K562 (cell line): ENCODE data around the gene PDPK1. TPM values are rescaled to one million over a fixed set of nuclear protein-coding genes. Genes with fewer than 3 reads are reported as not detected.
A peak's percentile ranks its signal among the peaks of the same experiment; 100 is the strongest.

ENCODE experiments used
- BCOR ChIP-seq: fragments of 450-650 bp; IDR thresholded peaks from 2 replicates; pipeline ENCODE4 v1.6.1; 2016
- CCNT2 ChIP-seq: IDR thresholded peaks from 2 replicates; pipeline ENCODE4 v1.6.1; 2011; ENCODE audit warnings: borderline replicate concordance, low read depth, mild to moderate bottlenecking, moderate library complexity, mixed read lengths, low read length; ENCODE audit not compliant: insufficient read length; ENCODE audit errors: extremely low read depth
- FOXP1 ChIP-seq: sonication (generic); formaldehyde crosslinking; IDR thresholded peaks from 2 replicates; pipeline ENCODE4 v1.8.0; 2022; ENCODE audit warnings: mild to moderate bottlenecking, missing genetic modification reagents
- NFYB ChIP-seq: IDR thresholded peaks from 2 replicates; pipeline ENCODE4 v1.6.1; 2011; ENCODE audit warnings: mild to moderate bottlenecking, moderate library complexity; ENCODE audit not compliant: insufficient read length; ENCODE audit errors: extremely low read depth
- SUPT5H ChIP-seq: fragments of 450-650 bp; IDR thresholded peaks from 2 replicates; pipeline ENCODE4 v1.6.1; 2016
- ZBTB49 ChIP-seq: sonication (generic); formaldehyde crosslinking; IDR thresholded peaks from 2 replicates; pipeline ENCODE4 v1.8.0; 2022; ENCODE audit warnings: missing genetic modification reagents, mild to moderate bottlenecking, borderline replicate concordance
- ZNF121 ChIP-seq: sonication (generic); formaldehyde crosslinking; conservative IDR thresholded peaks from 2 replicates; pipeline ENCODE4 v1.8.0; 2022; ENCODE audit warnings: missing genetic modification reagents
- ZNF134 ChIP-seq: fragments of 250-450 bp; sonication (Bioruptor Pico); conservative IDR thresholded peaks from 2 replicates; pipeline ENCODE4 v1.4.0; 2020
- ZNF41 ChIP-seq: fragments of 250-450 bp; sonication (Bioruptor Pico); conservative IDR thresholded peaks from 2 replicates; pipeline ENCODE4 v1.4.0; 2020; ENCODE audit warnings: mild to moderate bottlenecking
- ZNF445 ChIP-seq: fragments of 250-450 bp; sonication (Bioruptor Pico); IDR thresholded peaks from 2 replicates; pipeline ENCODE4 v1.4.0; 2020; ENCODE audit warnings: low read depth, mild to moderate bottlenecking, moderate library complexity
- polyA plus RNA-seq, 8 experiments: library from polyadenylated mRNA; depleted of rRNA in 4 of 8; stranded (reverse) in 5 of 8; unstranded in 3 of 8; fragments of >200 nt; fragmentation: Nextera tagmentation in 2 of 8; fragmentation: Illumina TruSeq in 1 of 8; extraction: Ambion mirVana in 2 of 8; extraction: Trizol in 1 of 8; gene quantifications; 2 replicates each; pipeline versions ENCODE4 v1.2.1 to v1.2.3, GENCODE V29; 2011 to 2014; ENCODE audit warnings: inconsistent platforms in 1 of 8, missing spikeins in 1 of 8
- total RNA-seq, 7 experiments: library from RNA; depleted of rRNA in 6 of 7; stranded (reverse); fragments of >200 nt in 6 of 7; fragmentation: Illumina TruSeq in 2 of 7; extraction: Trizol in 2 of 7; gene quantifications; 2 replicates each; pipeline versions ENCODE4 v1.2.1 to v1.2.3, GENCODE V29; 2011 to 2021; ENCODE audit warnings: low replicate concordance in 1 of 7
- TF ChIP-seq, protein P1 (sequence below), 2 experiments: fragments of 450-650 bp; IDR thresholded peaks; 2 replicates each; pipeline ENCODE4 v1.6.1; 2016; ENCODE audit warnings: mild to moderate bottlenecking in 2 of 2, borderline replicate concordance in 1 of 2, low read depth in 1 of 2, moderate library complexity in 1 of 2
- TF ChIP-seq, protein P2 (sequence below): conservative IDR thresholded peaks from 2 replicates; pipeline ENCODE4 v1.6.1; 2011; ENCODE audit warnings: low read depth, mild to moderate bottlenecking, low read length; ENCODE audit not compliant: control insufficient read depth
- TF ChIP-seq, protein P3 (sequence below), 2 experiments: fragments of 450-650 bp in 1 of 2; sonication (generic) in 1 of 2; formaldehyde crosslinking in 1 of 2; IDR thresholded peaks in 1 of 2; conservative IDR thresholded peaks in 1 of 2; 2 replicates each; pipeline versions ENCODE4 v1.6.1 to v1.8.1; 2016 to 2023; ENCODE audit warnings: mild to moderate bottlenecking in 2 of 2, moderate library complexity in 2 of 2, inconsistent platforms in 1 of 2, missing genetic modification reagents in 1 of 2

PDPK1 gene
- total and polyA plus RNA-seq, 9 of the 15 experiments (the other 6 are each of a cell fraction or from before 2014, with no cell fraction given) = 4.0 to 37.2 (median 18.7) TPM

GRCh38 chr16:2531696-2532493 is 5.9 kb upstream of the PDPK1 start (continued):
- TF ChIP-seq, protein P1, sequence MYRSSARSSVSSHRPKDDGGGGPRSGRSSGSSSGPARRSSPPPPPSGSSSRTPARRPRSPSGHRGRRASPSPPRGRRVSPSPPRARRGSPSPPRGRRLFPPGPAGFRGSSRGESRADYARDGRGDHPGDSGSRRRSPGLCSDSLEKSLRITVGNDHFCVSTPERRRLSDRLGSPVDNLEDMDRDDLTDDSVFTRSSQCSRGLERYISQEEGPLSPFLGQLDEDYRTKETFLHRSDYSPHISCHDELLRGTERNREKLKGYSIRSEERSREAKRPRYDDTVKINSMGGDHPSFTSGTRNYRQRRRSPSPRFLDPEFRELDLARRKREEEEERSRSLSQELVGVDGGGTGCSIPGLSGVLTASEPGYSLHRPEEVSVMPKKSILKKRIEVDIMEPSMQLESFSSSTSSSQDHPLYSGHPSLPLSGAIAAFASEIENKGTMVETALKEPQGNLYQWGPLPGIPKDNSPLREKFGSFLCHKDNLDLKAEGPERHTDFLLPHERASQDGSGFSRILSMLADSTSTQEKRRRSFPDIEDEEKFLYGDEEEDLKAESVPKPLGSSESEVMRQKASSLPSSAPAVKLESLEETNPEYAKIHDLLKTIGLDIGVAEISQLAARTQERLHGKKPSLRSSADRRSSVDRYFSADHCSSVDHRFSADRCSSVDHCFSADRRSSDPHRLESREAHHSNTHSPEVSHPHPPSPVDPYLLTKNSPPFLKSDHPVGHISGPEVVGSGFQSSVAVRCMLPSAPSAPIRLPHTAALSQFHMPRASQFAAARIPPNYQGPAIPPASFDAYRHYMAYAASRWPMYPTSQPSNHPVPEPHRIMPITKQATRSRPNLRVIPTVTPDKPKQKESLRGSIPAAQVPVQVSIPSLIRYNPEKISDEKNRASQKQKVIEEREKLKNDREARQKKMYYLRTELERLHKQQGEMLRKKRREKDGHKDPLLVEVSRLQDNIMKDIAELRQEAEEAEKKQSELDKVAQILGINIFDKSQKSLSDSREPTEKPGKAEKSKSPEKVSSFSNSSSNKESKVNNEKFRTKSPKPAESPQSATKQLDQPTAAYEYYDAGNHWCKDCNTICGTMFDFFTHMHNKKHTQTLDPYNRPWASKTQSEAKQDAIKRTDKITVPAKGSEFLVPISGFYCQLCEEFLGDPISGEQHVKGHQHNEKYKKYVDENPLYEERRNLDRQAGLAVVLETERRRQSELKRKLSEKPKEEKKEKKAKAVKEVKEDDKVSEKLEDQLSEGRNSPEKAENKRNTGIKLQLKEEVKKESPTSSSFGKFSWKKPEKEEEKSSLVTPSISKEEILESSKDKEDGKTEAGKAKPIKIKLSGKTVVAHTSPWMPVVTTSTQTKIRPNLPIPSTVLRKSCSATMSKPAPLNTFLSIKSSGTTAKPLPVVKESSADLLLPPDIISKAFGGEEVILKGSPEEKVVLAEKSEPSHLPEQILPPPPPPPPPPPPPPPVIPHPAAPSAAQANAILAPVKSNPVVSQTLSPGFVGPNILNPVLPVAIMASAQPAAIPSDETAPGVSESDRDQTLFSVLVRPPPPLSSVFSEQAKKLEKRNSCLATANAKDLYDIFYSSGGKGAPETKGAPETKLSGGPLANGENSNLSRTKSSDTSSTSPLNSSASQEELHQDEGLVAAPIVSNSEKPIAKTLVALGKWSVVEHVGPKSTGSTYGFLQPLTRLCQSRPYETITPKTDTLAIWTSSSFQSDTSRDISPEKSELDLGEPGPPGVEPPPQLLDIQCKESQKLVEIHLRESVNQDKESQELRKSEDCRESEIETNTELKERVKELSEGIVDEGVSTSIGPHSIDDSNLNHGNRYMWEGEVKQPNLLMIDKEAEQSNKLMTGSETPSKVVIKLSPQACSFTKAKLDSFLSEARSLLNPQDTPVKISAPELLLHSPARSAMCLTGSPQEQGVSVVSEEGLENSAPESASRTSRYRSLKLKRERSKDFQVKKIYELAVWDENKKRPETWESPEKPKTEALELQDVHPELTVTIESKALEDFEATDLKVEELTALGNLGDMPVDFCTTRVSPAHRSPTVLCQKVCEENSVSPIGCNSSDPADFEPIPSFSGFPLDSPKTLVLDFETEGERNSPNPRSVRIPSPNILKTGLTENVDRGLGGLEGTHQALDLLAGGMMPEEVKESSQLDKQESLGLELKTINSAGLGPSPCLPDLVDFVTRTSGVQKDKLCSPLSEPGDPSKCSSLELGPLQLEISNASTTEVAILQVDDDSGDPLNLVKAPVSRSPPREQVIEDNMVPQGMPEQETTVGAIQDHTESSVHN (IDR thresholded peaks at IDR 0.05; ENCODE audit: borderline replicate concordance in 1 of 2, low read depth in 1 of 2) = no peak
- no peak for TF ChIP-seq ZNF121 (CRISPR knock-in tag)
- TF ChIP-seq, protein P2, sequence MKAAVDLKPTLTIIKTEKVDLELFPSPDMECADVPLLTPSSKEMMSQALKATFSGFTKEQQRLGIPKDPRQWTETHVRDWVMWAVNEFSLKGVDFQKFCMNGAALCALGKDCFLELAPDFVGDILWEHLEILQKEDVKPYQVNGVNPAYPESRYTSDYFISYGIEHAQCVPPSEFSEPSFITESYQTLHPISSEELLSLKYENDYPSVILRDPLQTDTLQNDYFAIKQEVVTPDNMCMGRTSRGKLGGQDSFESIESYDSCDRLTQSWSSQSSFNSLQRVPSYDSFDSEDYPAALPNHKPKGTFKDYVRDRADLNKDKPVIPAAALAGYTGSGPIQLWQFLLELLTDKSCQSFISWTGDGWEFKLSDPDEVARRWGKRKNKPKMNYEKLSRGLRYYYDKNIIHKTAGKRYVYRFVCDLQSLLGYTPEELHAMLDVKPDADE = peak; percentile 78
- TF ChIP-seq FOXP1 (CRISPR knock-in tag) = 0 out of 2 replicates have a peak, but pooled peaks have one; percentile 63
- TF ChIP-seq ZNF445 (CRISPR knock-in tag) = no peak
- TF ChIP-seq NFYB = no peak
- TF ChIP-seq CCNT2 = peak; percentile 95
- no peak for TF ChIP-seq ZNF134 (CRISPR knock-in tag)
- peak; percentile 52 for TF ChIP-seq SUPT5H
- TF ChIP-seq ZNF41 = no peak
- TF ChIP-seq ZBTB49 (CRISPR knock-in tag) = no peak
- TF ChIP-seq BCOR = no peak
- TF ChIP-seq, protein P3, sequence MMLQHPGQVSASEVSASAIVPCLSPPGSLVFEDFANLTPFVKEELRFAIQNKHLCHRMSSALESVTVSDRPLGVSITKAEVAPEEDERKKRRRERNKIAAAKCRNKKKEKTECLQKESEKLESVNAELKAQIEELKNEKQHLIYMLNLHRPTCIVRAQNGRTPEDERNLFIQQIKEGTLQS (IDR thresholded peaks at IDR 0.05) = peak; percentile 64
- TF ChIP-seq, protein P3 (CRISPR knock-in tag; conservative IDR thresholded peaks at IDR 0.05) = no peak
